ENCODE results near the gene SNAP25.

GRCh38 chr20:10307359-10307735 is 88.7 kb downstream of the SNAP25 start:
- TF ChIP-seq POLR2AphosphoS5 (IDR thresholded peaks at IDR 0.05; ENCODE audit: borderline replicate concordance, low read depth, low read length) (no peak), EZH2 (IDR thresholded peaks at IDR 0.05) (no peak)

Measured in SK-N-MC (cell line).